ENCODE measurements around the gene GPS1. TPM values are rescaled to one million over a fixed set of nuclear protein-coding genes. Genes with fewer than 3 reads are reported as not detected.

GPS1 gene
- total and polyA plus RNA-seq, 9 of the 15 experiments (the other 6 are each of a cell fraction or from before 2014, with no cell fraction given): 3.1 to 167 (median 69.9) TPM

GRCh38 chr17:82087961-82088837, 36.5 kb downstream of the GPS1 start (continued):
- TF ChIP-seq CHD7 (IDR thresholded peaks at IDR 0.05; ENCODE audit: low read depth, low read length) (no peak), ZNF217 (CRISPR knock-in tag; IDR thresholded peaks at IDR 0.05) (no peak), RFX5 (IDR thresholded peaks at IDR 0.05; ENCODE audit: low read depth, low read length) (no peak), ID3 (CRISPR knock-in tag; IDR thresholded peaks at IDR 0.05) (no peak), ID3 (tag; IDR thresholded peaks at IDR 0.05) (no peak), POU5F1 (IDR thresholded peaks at IDR 0.05; ENCODE audit: borderline replicate concordance, low read depth, low read length, partially characterized antibody) (no peak), TRIM24 (IDR thresholded peaks at IDR 0.05) (no peak), SIN3B (IDR thresholded peaks at IDR 0.05; ENCODE audit: low read depth) (no peak), POLR2A (conservative IDR thresholded peaks at IDR 0.05) (peak; percentile 41; the same call in 1 of the 2 replicates), PRDM10 (IDR thresholded peaks at IDR 0.05; ENCODE audit: partially characterized antibody) (no peak), HDAC3 (IDR thresholded peaks at IDR 0.05; ENCODE audit: borderline replicate concordance, partially characterized antibody) (no peak), RBFOX2 (IDR thresholded peaks at IDR 0.05; ENCODE audit: low read depth, low read length) (peak; percentile 44)

Data from K562 (cell line).